LNCAP (cell line): ENCODE results near the gene SPEM1.

Experiments used
- CTCF ChIP-seq: fragments of 450-650 bp; IDR thresholded peaks from 2 replicates; pipeline ENCODE4 v1.5.1; 2017; ENCODE audit warnings: mild to moderate bottlenecking

The SPEM1 gene

GRCh38 chr17:7408252-7408727 is 11.8 kb upstream of the SPEM1 start:
- TF ChIP-seq CTCF: no peak

GRCh38 chr17:7408863-7409262 is 11.3 kb upstream of the SPEM1 start:
- no peak for TF ChIP-seq CTCF

GRCh38 chr17:7409716-7410115 is 10.4 kb upstream of the SPEM1 start:
- no peak for TF ChIP-seq CTCF

- no peak for TF ChIP-seq CTCF
Measured at GRCh38 chr17:7410634-7411426, 9.3 kb upstream of the SPEM1 start.

- no peak for TF ChIP-seq CTCF
Measured at GRCh38 chr17:7411427-7411750, 8.7 kb upstream of the SPEM1 start.

- no peak for TF ChIP-seq CTCF
Measured at GRCh38 chr17:7413346-7413985, 6.7 kb upstream of the SPEM1 start.

GRCh38 chr17:7414837-7415236 is 5.3 kb upstream of the SPEM1 start:
- TF ChIP-seq CTCF: no peak
